ENCODE results near the gene SKAP1.
A peak's percentile ranks its signal among the peaks of the same experiment; 100 is the strongest.

Gene SKAP1

DNA sequence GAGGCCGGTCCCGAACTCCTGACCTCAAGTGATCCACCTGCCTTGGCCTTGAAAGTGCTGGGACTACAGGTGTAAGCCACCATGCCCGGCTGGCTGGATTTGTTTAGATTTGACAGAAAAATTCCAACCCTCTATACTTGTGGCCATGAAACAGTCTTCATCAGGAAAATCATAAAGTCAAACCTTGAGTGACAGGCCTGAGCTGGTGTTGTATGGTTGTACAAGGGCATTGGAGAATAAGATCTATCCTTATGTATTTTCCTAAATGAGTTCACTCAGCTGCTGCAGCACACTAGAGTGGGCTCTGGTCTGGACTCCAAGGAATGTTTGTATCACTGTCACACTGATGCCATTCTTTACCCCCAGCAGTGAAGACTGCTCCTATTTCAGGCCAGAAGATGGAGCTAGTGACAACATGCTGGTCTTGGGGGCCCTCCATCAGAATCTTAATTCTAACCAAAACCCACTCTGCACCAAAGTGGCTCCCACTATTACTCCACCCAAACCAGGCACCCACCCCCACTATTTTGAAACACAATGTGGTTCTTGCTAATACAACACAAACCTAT is 295.0 kb downstream of the SKAP1 start:
- Histone ChIP-seq H3K36me3 (ENCODE audit: insufficient read depth, low read length) (no peaks in the 10 kb centered on the region), H3K9ac (ENCODE audit: insufficient read length) (no peak overlapping the region), H3K9me3 (ENCODE audit: low read depth, low read length) (no peaks in the 10 kb centered on the region), H3K27ac (no peak overlapping the region), H3K4me3 (no peak overlapping the region)
- TF ChIP-seq FOXP2 (optimal IDR thresholded peaks at IDR 0.05; ENCODE audit: control extremely low read depth, extremely low read length, insufficient read depth), result no peak
- TF ChIP-seq EZH2 (IDR thresholded peaks at IDR 0.05), result no peak
- TF ChIP-seq POLR2AphosphoS5 (IDR thresholded peaks at IDR 0.05; ENCODE audit: borderline replicate concordance, low read depth, low read length), result no peak
- no peak for DNase-seq (ENCODE audit: low read depth, low spot score)

DNA sequence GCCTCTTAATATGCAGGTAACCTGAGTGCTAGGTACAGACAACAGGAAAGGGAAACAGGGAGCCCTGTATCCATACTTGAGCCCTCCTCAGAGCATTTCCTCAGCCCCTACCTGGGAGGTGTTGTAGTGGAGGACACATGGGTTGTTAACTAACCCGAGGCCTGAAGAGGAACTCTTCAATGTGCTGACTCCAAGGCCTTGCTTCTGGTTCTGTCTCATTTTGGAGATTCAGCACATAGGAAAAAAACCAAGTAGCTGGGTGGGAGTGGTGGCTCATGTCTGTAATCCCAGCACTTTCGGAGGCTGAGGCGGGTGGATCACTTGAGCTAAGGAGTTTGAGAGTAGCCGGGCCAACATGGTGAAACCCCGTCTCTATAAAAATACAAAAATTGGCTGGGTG is 297.6 kb downstream of the SKAP1 start:
- Histone ChIP-seq H3K4me3 (no peak overlapping the region), H3K27ac (no peak overlapping the region), H3K9ac (ENCODE audit: insufficient read length) (no peak overlapping the region), H3K9me3 (ENCODE audit: low read depth, low read length) (no peaks in the 10 kb centered on the region), H3K36me3 (ENCODE audit: insufficient read depth, low read length) (no peaks in the 10 kb centered on the region)
- DNase-seq (ENCODE audit: low read depth, low spot score), result no peak
- no peak for TF ChIP-seq FOXP2 (optimal IDR thresholded peaks at IDR 0.05; ENCODE audit: control extremely low read depth, extremely low read length, insufficient read depth)
- TF ChIP-seq EZH2 (IDR thresholded peaks at IDR 0.05), result no peak
- TF ChIP-seq POLR2AphosphoS5 (IDR thresholded peaks at IDR 0.05; ENCODE audit: borderline replicate concordance, low read depth, low read length), result no peak

DNA sequence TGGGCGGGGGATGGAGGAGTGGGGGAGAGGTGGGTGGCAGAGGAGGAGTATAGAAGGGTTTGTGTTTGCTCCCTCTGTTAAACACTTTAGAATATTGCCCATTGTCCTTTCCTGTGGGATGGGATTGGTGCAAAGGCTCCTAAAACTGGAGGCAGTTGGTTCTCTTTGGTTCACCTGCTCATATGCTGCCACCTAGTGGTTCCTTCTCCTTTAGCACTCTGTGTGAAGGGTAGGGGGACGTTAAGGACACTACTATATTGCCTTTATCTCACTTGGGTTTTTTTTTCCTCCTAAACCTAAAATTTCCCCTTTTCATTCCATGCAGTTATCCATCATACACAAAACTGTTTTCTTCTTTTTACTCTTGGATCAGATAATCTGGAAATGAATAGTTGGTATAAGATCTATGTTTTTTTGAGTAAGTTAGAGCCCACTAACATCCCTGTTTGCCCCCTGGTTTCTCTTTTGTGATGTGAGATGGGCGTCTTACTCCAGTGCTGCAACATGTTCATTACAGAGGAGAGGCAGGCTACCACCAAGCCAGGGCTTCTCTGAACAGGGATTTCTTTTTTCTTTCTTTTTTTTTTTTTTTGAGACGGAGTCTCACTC is 298.7 kb downstream of the SKAP1 start:
- peak; percentile 57 for DNase-seq (ENCODE audit: low read depth, low spot score)
- Histone ChIP-seq H3K4me3 (no peak overlapping the region), H3K36me3 (ENCODE audit: insufficient read depth, low read length) (no peaks in the 10 kb centered on the region), H3K27ac (no peak overlapping the region), H3K9me3 (ENCODE audit: low read depth, low read length) (no peaks in the 10 kb centered on the region), H3K9ac (ENCODE audit: insufficient read length) (no peak overlapping the region)
- TF ChIP-seq POLR2AphosphoS5 (IDR thresholded peaks at IDR 0.05; ENCODE audit: borderline replicate concordance, low read depth, low read length) (no peak), EZH2 (IDR thresholded peaks at IDR 0.05) (no peak), FOXP2 (optimal IDR thresholded peaks at IDR 0.05; ENCODE audit: control extremely low read depth, extremely low read length, insufficient read depth) (no peak)

DNA sequence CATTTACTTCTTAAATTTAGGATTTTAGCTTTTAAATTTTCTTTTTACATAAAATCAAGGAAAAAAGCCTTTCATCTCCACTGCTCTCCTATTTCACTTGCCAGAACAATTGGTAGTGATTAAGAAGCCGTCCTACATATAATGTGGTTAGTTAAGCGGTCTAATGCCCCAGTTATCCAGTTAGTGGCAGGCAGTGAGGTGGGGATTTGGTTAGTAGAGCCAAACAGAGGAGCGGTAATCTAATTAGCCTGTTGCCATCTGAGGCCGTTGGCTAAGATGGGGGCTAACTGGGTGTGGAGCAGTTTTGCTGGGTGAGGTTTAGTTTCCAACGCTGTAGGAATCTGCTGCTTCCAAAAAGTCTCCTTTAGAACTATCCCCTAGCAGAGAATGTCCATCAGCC is 300.0 kb downstream of the SKAP1 start:
- TF ChIP-seq FOXP2 (optimal IDR thresholded peaks at IDR 0.05; ENCODE audit: control extremely low read depth, extremely low read length, insufficient read depth) (no peak), POLR2AphosphoS5 (IDR thresholded peaks at IDR 0.05; ENCODE audit: borderline replicate concordance, low read depth, low read length) (no peak), EZH2 (IDR thresholded peaks at IDR 0.05) (no peak)
- no peak overlapping the region for H3K9ac ChIP-seq (ENCODE audit: insufficient read length)
- no peaks in the 10 kb centered on the region for H3K36me3 ChIP-seq (ENCODE audit: insufficient read depth, low read length)
- DNase-seq (ENCODE audit: low read depth, low spot score), result no peak
- no peaks in the 10 kb centered on the region for H3K9me3 ChIP-seq (ENCODE audit: low read depth, low read length)
- H3K4me3 ChIP-seq, result no peak overlapping the region
- H3K27ac ChIP-seq, result no peak overlapping the region

DNA sequence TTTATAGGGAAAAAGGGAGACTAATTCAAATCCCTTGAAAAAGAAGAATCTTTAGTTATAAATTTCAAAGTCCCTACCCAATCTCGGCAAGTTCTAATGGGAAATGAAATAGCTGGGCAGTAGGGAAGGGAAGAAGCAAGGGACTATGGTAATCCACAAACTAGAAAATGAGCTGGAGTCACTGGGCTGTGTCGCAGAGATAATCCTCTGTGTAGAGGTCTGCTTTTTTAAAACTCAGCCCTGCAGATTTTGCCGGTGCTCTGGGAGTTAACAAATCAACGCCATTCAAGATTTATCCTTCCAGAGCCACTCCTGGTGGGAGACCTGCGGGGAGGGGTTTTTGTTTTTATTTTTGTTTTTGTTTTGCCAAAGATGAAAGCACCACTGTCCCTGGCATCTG is 301.6 kb downstream of the SKAP1 start:
- H3K27ac ChIP-seq, result no peak overlapping the region
- no peak for DNase-seq (ENCODE audit: low read depth, low spot score)
- H3K36me3 ChIP-seq (ENCODE audit: insufficient read depth, low read length), result no peaks in the 10 kb centered on the region
- no peak overlapping the region for H3K4me3 ChIP-seq
- H3K9ac ChIP-seq (ENCODE audit: insufficient read length), result no peak overlapping the region
- H3K9me3 ChIP-seq (ENCODE audit: low read depth, low read length), result no peaks in the 10 kb centered on the region
- TF ChIP-seq FOXP2 (optimal IDR thresholded peaks at IDR 0.05; ENCODE audit: control extremely low read depth, extremely low read length, insufficient read depth) (no peak), EZH2 (IDR thresholded peaks at IDR 0.05) (no peak), POLR2AphosphoS5 (IDR thresholded peaks at IDR 0.05; ENCODE audit: borderline replicate concordance, low read depth, low read length) (no peak)

DNA sequence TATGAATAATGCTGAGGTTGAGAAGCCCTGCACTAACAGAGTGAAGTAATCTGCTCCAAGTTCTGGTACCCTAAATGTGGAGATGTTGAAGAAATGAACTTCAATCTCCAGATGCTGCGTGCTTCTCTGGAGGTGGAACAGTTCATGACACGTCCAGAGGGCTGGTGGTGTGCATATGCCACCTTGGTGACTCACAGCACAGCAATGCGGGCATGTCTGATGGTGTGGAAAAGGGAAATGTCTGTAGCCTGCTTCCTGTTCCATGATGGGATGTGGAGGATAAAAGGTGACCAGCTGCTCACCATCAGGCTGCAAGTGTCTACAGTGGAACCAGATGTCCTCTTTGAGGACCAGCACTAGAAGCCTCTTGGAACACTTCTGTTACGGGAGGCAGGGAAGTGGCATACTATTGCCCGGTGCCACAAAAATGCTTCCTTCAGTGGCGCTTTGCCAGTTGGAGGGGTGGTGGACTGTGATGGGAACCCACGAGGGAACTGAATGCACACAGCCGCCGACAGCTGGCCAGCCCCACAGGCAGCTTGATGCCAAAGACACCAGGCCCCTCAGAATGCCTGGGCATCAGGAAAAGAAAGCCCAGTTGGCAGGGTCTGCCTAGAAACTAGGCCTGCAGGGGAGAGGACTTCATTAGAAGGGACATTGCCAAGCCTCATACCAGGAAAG is 302.5 kb downstream of the SKAP1 start:
- no peak overlapping the region for H3K9ac ChIP-seq (ENCODE audit: insufficient read length)
- DNase-seq (ENCODE audit: low read depth, low spot score), result no peak
- no peaks in the 10 kb centered on the region for H3K9me3 ChIP-seq (ENCODE audit: low read depth, low read length)
- H3K4me3 ChIP-seq, result no peak overlapping the region
- H3K36me3 ChIP-seq (ENCODE audit: insufficient read depth, low read length), result no peaks in the 10 kb centered on the region
- H3K27ac ChIP-seq, result no peak overlapping the region
- no peak for TF ChIP-seq EZH2 (IDR thresholded peaks at IDR 0.05)

DNA sequence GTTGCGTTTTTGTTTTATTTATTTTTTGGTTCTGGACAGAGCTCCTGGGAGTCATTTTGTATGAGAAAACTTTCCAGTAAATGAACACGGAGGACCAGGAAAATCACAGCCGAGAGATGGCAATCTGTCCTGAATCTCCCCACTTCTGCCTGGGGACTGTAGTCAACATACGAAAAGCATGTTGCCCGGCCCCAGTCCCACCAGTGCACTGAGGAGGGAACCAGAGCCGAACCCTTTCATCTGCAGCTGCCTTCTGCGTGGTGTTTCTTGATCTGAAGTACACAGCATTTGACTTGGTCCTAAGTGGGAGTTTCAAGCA is 303.5 kb downstream of the SKAP1 start:
- H3K4me3 ChIP-seq, result no peak overlapping the region
- TF ChIP-seq FOXP2 (optimal IDR thresholded peaks at IDR 0.05; ENCODE audit: control extremely low read depth, extremely low read length, insufficient read depth) (no peak), POLR2AphosphoS5 (IDR thresholded peaks at IDR 0.05; ENCODE audit: borderline replicate concordance, low read depth, low read length) (no peak), EZH2 (IDR thresholded peaks at IDR 0.05) (no peak)
- no peak overlapping the region for H3K9ac ChIP-seq (ENCODE audit: insufficient read length)
- no peaks in the 10 kb centered on the region for H3K9me3 ChIP-seq (ENCODE audit: low read depth, low read length)
- DNase-seq (ENCODE audit: low read depth, low spot score), result no peak
- H3K27ac ChIP-seq, result no peak overlapping the region
- peaks cover 9% of the 10 kb centered on the region; the same call in 1 of the 2 replicates for H3K36me3 ChIP-seq (ENCODE audit: insufficient read depth, low read length)

DNA sequence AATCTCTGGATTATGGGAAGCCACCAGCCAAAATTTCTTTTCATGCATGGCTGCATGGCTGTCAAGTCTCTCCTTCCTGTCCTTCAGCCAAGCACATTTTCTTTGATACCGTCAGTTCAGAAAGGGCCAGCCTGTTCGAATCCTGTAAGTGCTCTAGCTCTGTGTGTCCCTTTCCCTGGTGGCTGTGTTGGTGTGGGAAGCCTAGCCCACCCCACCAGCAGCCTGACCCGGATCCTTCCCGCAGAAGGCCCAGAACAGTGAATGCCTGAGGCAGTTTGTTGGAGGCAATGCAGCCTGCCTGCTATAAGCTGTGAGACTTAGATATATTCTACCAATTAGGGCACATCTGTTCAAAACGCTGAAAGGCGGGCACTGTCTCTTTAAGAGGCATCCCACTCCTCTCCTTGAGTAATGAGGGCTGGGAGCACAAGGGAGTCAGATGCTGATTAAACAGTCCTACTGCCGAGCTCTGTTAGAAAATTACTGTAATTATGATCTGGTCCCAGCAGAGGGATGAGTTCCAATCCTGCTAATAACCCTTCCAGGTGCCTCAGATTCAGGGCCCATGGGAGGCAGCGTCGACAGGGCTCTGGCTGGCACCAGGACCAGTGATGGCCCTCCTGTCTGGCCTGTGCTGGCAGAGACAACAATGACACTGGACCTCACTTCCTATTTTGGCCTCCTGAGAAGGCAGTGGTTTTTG is 304.0 kb downstream of the SKAP1 start:
- Histone ChIP-seq H3K36me3 (ENCODE audit: insufficient read depth, low read length) (peaks cover 14% of the 10 kb centered on the region; the same call in 1 of the 2 replicates), H3K27ac (no peak overlapping the region), H3K9ac (ENCODE audit: insufficient read length) (no peak overlapping the region), H3K9me3 (ENCODE audit: low read depth, low read length) (no peaks in the 10 kb centered on the region), H3K4me3 (no peak overlapping the region)
- no peak for DNase-seq (ENCODE audit: low read depth, low spot score)
- TF ChIP-seq FOXP2 (optimal IDR thresholded peaks at IDR 0.05; ENCODE audit: control extremely low read depth, extremely low read length, insufficient read depth) (no peak), EZH2 (IDR thresholded peaks at IDR 0.05) (no peak), POLR2AphosphoS5 (IDR thresholded peaks at IDR 0.05; ENCODE audit: borderline replicate concordance, low read depth, low read length) (no peak)

Data from SK-N-MC (cell line).